Lung (tissue), 12 donors: ENCODE data around the gene PPP2R2C. TPM values are rescaled to one million over a fixed set of nuclear protein-coding genes. Genes with fewer than 3 reads are reported as not detected.

Experiments used
- ATAC-seq: fragments of 200-7000 bp; cut with Tn5 transposase; one replicate; pipeline ENCODE4 v1.9.1; 2020; ENCODE audit warnings: moderate number of reproducible peaks; ENCODE audit not compliant: insufficient read depth, low FRiP score
- DNase-seq, 3 donors: peaks; one replicate each; pipeline ENCODE4 v3.0.0-alpha.2; 2013 to 2017
- H3K27ac ChIP-seq, 2 donors: one replicate each; pipeline ENCODE4 v1.5.1; 2013; ENCODE audit warnings: mild to moderate bottlenecking in 2 of 2, moderate library complexity in 2 of 2, control low read depth in 1 of 2, inconsistent platforms in 1 of 2, low read depth in 1 of 2, low read length in 1 of 2
- H3K27me3 ChIP-seq, 3 donors: one replicate each; pipeline ENCODE4 v1.5.1; 2013; ENCODE audit warnings: low read length in 2 of 3; ENCODE audit not compliant: control insufficient read depth in 3 of 3, insufficient read depth in 3 of 3
- H3K36me3 ChIP-seq, 4 donors: one replicate each; pipeline ENCODE4 v1.5.1; 2013; ENCODE audit warnings: low read length in 4 of 4, mild to moderate bottlenecking in 1 of 4, moderate library complexity in 1 of 4; ENCODE audit not compliant: control insufficient read depth in 4 of 4, insufficient read depth in 4 of 4
- H3K4me1 ChIP-seq, 5 donors: one replicate each; pipeline ENCODE4 v1.5.1; 2013; ENCODE audit warnings: low read length in 5 of 5, mild to moderate bottlenecking in 2 of 5, moderate library complexity in 1 of 5; ENCODE audit not compliant: control insufficient read depth in 5 of 5, insufficient read depth in 5 of 5
- H3K4me3 ChIP-seq: one replicate; pipeline ENCODE4 v1.5.1; 2013; ENCODE audit warnings: mild to moderate bottlenecking, control low read depth, moderate library complexity
- H3K9ac ChIP-seq, 2 donors: one replicate each; pipeline ENCODE4 v1.5.1; 2013; ENCODE audit warnings: low read length in 2 of 2, control low read depth in 1 of 2; ENCODE audit not compliant: insufficient read depth in 1 of 2
- H3K9me3 ChIP-seq, 4 donors: one replicate each; pipeline ENCODE4 v1.5.1; 2013; ENCODE audit warnings: low read length in 3 of 4, mild to moderate bottlenecking in 1 of 4, moderate library complexity in 1 of 4; ENCODE audit not compliant: control insufficient read depth in 4 of 4, insufficient read depth in 3 of 4
- CTCF ChIP-seq: IDR thresholded peaks from 2 replicates; pipeline ENCODE4 v1.5.1; 2012; ENCODE audit warnings: mild to moderate bottlenecking; ENCODE audit errors: control extremely low read depth, extremely low read depth
- WGBS, 2 donors: extraction: QIAGEN DNeasy Blood & Tissue Kit; methylation state at CpG; one replicate each; pipeline ENCODE4 v1.1.7; 2013; 5-methylcytosine and 5-hydroxymethylcytosine counted together
- polyA plus RNA-seq, 2 donors: library from polyadenylated mRNA; stranded (reverse); fragments of 200-250 nt; gene quantifications; one replicate each; pipeline ENCODE4 v1.2.1, GENCODE V29; 2013
- total RNA-seq, 2 donors: library from RNA; depleted of rRNA in 1 of 2; stranded (reverse); fragments of >200 nt in 1 of 2; gene quantifications; one replicate each; pipeline ENCODE4 v1.2.1, GENCODE V29; 2014 to 2021
- donor health status: control.
- donor health status: control.
- donor health status: Bipolar disorder and iron deficiency.
- donor health status: healthy.
- donor health status: DM: yes; HTN: yes; CAD: no.

PPP2R2C gene
- total and polyA plus RNA-seq, 4 donors: 0.03 to 0.57 (median 0.04) TPM

- WGBS, 2 donors: 1 to 2% methylated on average over 29 to 44 of the region's 44 CpGs
- no peak overlapping the region for H3K9ac ChIP-seq
- peaks cover 27 to 64% (median 44%) of the 10 kb centered on the region in 3 donors for H3K27me3 ChIP-seq
- peaks cover 0 to 8% (median 3%) of the 10 kb centered on the region in 5 donors for H3K4me1 ChIP-seq
- H3K4me3 ChIP-seq: no peak overlapping the region
- no peak for TF ChIP-seq CTCF
- no peak for ATAC-seq
- H3K27ac ChIP-seq: no peak overlapping the region
- H3K9me3 ChIP-seq: peaks cover 0 to 7% (median 0%) of the 10 kb centered on the region in 4 donors
- DNase-seq: no peak
- H3K36me3 ChIP-seq: no peaks in the 10 kb centered on the region
Measured at GRCh38 chr4:6472008-6472386, 417 bp downstream of the PPP2R2C start.

GRCh38 chr4:6471307-6472007, 957 bp downstream of the PPP2R2C start:
- peaks cover 0 to 8% (median 0%) of the 10 kb centered on the region in 4 donors for H3K9me3 ChIP-seq
- no peak for TF ChIP-seq CTCF
- peaks cover 27 to 66% (median 42%) of the 10 kb centered on the region in 3 donors for H3K27me3 ChIP-seq
- no peak overlapping the region for H3K27ac ChIP-seq
- H3K36me3 ChIP-seq: no peaks in the 10 kb centered on the region
- peaks cover 0 to 8% (median 3%) of the 10 kb centered on the region in 5 donors for H3K4me1 ChIP-seq
- H3K4me3 ChIP-seq: no peak overlapping the region
- ATAC-seq (no peak), DNase-seq (no peak)
- no peak overlapping the region for H3K9ac ChIP-seq
- 3% methylated on average over 18 to 28 of the region's 28 CpGs for WGBS, 2 donors

- no peak overlapping the region for H3K9ac ChIP-seq
- H3K4me3 ChIP-seq: peak overlapping the region; percentile 13
- H3K27ac ChIP-seq: no peak overlapping the region
- H3K9me3 ChIP-seq: peaks cover 0 to 7% (median 0%) of the 10 kb centered on the region in 4 donors
- H3K4me1 ChIP-seq: peaks cover 0 to 8% (median 3%) of the 10 kb centered on the region in 5 donors
- 0 to 1% methylated on average over 77 to 85 of the region's 85 CpGs for WGBS, 2 donors
- H3K36me3 ChIP-seq: no peaks in the 10 kb centered on the region
- DNase-seq: peak in 2 of 3 donors; percentile 10 to 43
- no peak for TF ChIP-seq CTCF
- peaks cover 27 to 71% (median 42%) of the 10 kb centered on the region in 3 donors for H3K27me3 ChIP-seq
- no peak for ATAC-seq
Measured at GRCh38 chr4:6470502-6471306, 1.7 kb downstream of the PPP2R2C start.
